ENCODE data around the gene MON1B. TPM values are rescaled to one million over a fixed set of nuclear protein-coding genes. Genes with fewer than 3 reads are reported as not detected.
A peak's percentile ranks its signal among the peaks of the same experiment; 100 is the strongest.

Gene MON1B
- total and polyA plus RNA-seq, 2 of the 13 experiments (the other 11 are each of a cell fraction or from before 2014, with no cell fraction given), result 13.4 to 15.6 TPM

DNA sequence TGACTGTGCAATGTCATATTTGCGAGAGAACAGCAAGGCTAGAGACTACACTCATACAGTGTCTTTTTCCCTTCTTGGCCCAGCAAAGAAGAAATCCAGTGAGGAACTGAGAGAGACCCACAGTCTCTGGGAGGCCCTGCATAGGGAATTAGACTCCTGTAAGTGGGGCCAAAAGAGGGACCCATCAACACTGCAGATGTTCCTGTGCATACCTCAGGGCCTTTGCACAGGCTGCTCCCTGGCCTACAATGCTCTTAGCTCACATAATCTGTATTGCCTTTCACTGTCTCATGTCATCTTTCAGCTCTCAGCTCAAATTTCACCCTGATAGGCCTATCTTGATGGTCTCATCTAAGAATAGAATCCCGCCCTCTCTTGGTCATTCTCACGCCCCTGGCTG lies 17.4 kb downstream of the MON1B start:
- FAIRE-seq (no peak), DNase-seq (ENCODE audit: low spot score) (no peak), ATAC-seq (no peak)
- Histone ChIP-seq H3K27ac (ENCODE audit: extremely low read length, insufficient read depth, low read length) (no peak overlapping the region), H3K9ac (ENCODE audit: insufficient read depth, low read depth, low read length) (no peak overlapping the region), H3K4me2 (ENCODE audit: low read depth, low read length) (no peak overlapping the region), H3K4me3 (replicated peaks in 1 of 3; ENCODE audit: insufficient read depth in 1 of 3, low read depth in 2 of 3, low read length in 3 of 3) (no peak overlapping the region), H3K9me3 (ENCODE audit: low read length) (no peaks in the 10 kb centered on the region), H3K4me1 (ENCODE audit: insufficient read depth, low read length) (peaks cover 14% of the 10 kb centered on the region), H3K27me3 (ENCODE audit: control insufficient read depth in 1 of 2, insufficient read depth in 2 of 2, low read length in 2 of 2) (peaks cover 0 to 24% of the 10 kb centered on the region in 2 experiments; a peak in 2 of 5 replicates), H3K79me2 (ENCODE audit: insufficient read depth, low read length) (no peaks in the 10 kb centered on the region), H2AFZ (ENCODE audit: low read length) (no peak overlapping the region), H4K20me1 (ENCODE audit: insufficient read depth, low read length) (no peaks in the 10 kb centered on the region), H3K36me3 (replicated peaks in 1 of 2; ENCODE audit: control insufficient read depth in 1 of 2, insufficient read depth in 2 of 2, low read length in 2 of 2) (no peaks in the 10 kb centered on the region)
- BruUV-seq (replicated peaks), result no TSS peak
- 71% methylated on average over 3 of the region's 3 CpGs for WGBS (ENCODE audit: low lambda C conversion rate)
- ChIA-PET POLR2A (no interaction called here), CTCF (ENCODE audit: low intra/inter-chr PET ratio, low total read pairs) (no interaction called here)
- no peak for TF ChIP-seq MAFF (IDR thresholded peaks at IDR 0.05; ENCODE audit: low read depth, low read length)
- intact Hi-C loops (cut with micrococcal nuclease; ENCODE audit: unreplicated experiment) (no loop called here), in situ Hi-C loops (cut with HindIII; ENCODE audit: extremely low pct_ligation_motif_present, low pct_unique_long_range_greater_than_20kb) (no loop called here)

DNA sequence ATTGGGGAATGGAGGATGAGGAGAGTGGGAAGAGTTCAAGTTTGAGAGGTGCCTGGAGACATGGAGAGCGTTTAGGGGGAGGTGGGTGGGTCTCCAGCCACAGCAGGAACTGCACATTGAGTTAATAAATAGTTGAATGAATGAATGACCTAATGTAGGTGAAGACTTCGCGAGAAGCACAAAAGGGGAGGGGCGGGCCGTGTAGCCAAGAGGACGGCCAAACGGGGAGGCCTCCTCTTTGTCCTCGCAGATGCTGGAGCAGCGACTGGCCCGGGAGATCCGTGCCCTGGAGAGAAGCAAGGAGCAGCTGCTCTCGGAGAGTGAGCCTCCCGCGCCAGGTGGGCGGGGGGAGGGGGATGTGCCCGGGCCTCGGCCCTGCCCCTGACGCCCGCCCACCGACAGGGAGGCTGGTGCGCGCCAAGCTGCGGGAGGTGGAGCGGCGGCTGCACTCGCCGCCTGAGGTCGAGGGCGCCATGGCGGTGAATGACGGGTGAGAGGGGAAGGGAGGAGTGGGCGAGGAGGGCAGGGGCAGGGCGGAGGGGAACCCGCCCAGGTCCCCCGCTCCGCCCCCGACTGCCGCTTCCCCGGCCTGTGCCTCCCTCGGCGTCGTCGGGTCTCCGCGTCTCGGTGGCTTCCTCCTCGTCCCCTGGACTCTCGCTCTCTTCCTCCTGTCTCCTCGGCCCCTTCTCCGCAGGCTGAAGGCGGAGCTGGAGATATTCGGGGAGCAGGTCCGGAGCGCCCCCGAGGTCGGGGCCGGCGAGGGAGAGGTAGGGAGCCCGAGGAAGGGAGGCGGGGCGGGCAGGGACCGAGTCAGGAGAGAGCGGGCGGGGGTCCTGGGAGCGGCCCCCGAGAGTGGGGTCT lies 21.1 kb downstream of the MON1B start:
- peaks cover 0 to 27% of the 10 kb centered on the region in 2 experiments; a peak in 2 of 5 replicates for H3K27me3 ChIP-seq (ENCODE audit: control insufficient read depth in 1 of 2, insufficient read depth in 2 of 2, low read length in 2 of 2)
- peak overlapping the region; percentile 51 to 76 (median 54) for H3K4me3 ChIP-seq (replicated peaks in 1 of 3; ENCODE audit: insufficient read depth in 1 of 3, low read depth in 2 of 3, low read length in 3 of 3)
- H3K27ac ChIP-seq (ENCODE audit: extremely low read length, insufficient read depth, low read length), result no peak overlapping the region
- H3K4me1 ChIP-seq (ENCODE audit: insufficient read depth, low read length), result peaks cover 14% of the 10 kb centered on the region
- ChIA-PET CTCF (ENCODE audit: low intra/inter-chr PET ratio, low total read pairs) (no interaction called here), POLR2A (interaction anchor here (2.2 kb wide), 1 partner anchor 21 kb away, joined by 7 read pairs; the partner anchor contains the start of gene MON1B)
- H3K4me2 ChIP-seq (ENCODE audit: low read depth, low read length), result peak overlapping the region; percentile 87
- in situ Hi-C loops (cut with HindIII; ENCODE audit: extremely low pct_ligation_motif_present, low pct_unique_long_range_greater_than_20kb) (no loop called here), intact Hi-C loops (cut with micrococcal nuclease; ENCODE audit: unreplicated experiment) (no loop called here)
- H3K79me2 ChIP-seq (ENCODE audit: insufficient read depth, low read length), result no peaks in the 10 kb centered on the region
- BruUV-seq (replicated peaks), result no TSS peak
- no peak for FAIRE-seq
- H3K36me3 ChIP-seq (replicated peaks in 1 of 2; ENCODE audit: control insufficient read depth in 1 of 2, insufficient read depth in 2 of 2, low read length in 2 of 2), result no peaks in the 10 kb centered on the region
- H3K9me3 ChIP-seq (ENCODE audit: low read length), result no peaks in the 10 kb centered on the region
- DNase-seq (ENCODE audit: low spot score), result no peak
- H4K20me1 ChIP-seq (ENCODE audit: insufficient read depth, low read length), result no peaks in the 10 kb centered on the region
- WGBS (ENCODE audit: low lambda C conversion rate), result 4% methylated on average over 47 of the region's 66 CpGs
- H2AFZ ChIP-seq (ENCODE audit: low read length), result no peak overlapping the region
- H3K9ac ChIP-seq (ENCODE audit: insufficient read depth, low read depth, low read length), result peak overlapping the region; percentile 45; the same call in 1 of the 2 replicates
- peak; percentile 74 for ATAC-seq
- TF ChIP-seq KAT7 (CRISPR knock-in tag; IDR thresholded peaks at IDR 0.05; ENCODE audit: borderline replicate concordance), result no peak
- no peak for TF ChIP-seq ZNF761 (CRISPR knock-in tag; conservative IDR thresholded peaks at IDR 0.05)
- no peak for TF ChIP-seq NONO (IDR thresholded peaks at IDR 0.05)
- TF ChIP-seq NONO (CRISPR knock-in tag; conservative IDR thresholded peaks at IDR 0.05), result peak; percentile 54
- TF ChIP-seq POLR2AphosphoS2 (IDR thresholded peaks at IDR 0.05; ENCODE audit: low read depth, low read length), result no peak
- no peak for TF ChIP-seq IRX3 (CRISPR knock-in tag; IDR thresholded peaks at IDR 0.05; ENCODE audit: borderline replicate concordance, low read depth)
- no peak for TF ChIP-seq CREM (IDR thresholded peaks at IDR 0.05)
- TF ChIP-seq CREM (CRISPR knock-in tag; IDR thresholded peaks at IDR 0.05), result no peak
- peak; percentile 24 for TF ChIP-seq ZNF883 (CRISPR knock-in tag; IDR thresholded peaks at IDR 0.05; ENCODE audit: not compliant biosample characterization)
- TF ChIP-seq SIX4 (CRISPR knock-in tag; IDR thresholded peaks at IDR 0.05), result no peak
- TF ChIP-seq, protein P1, sequence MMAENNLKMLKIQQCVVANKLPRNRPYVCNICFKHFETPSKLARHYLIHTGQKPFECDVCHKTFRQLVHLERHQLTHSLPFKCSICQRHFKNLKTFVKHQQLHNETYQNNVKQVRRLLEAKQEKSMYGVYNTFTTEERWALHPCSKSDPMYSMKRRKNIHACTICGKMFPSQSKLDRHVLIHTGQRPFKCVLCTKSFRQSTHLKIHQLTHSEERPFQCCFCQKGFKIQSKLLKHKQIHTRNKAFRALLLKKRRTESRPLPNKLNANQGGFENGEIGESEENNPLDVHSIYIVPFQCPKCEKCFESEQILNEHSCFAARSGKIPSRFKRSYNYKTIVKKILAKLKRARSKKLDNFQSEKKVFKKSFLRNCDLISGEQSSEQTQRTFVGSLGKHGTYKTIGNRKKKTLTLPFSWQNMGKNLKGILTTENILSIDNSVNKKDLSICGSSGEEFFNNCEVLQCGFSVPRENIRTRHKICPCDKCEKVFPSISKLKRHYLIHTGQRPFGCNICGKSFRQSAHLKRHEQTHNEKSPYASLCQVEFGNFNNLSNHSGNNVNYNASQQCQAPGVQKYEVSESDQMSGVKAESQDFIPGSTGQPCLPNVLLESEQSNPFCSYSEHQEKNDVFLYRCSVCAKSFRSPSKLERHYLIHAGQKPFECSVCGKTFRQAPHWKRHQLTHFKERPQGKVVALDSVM (CRISPR knock-in tag; IDR thresholded peaks at IDR 0.05), result no peak
- no peak for TF ChIP-seq ZIK1 (CRISPR knock-in tag; IDR thresholded peaks at IDR 0.05; ENCODE audit: borderline replicate concordance, low read depth)
- no peak for TF ChIP-seq RBM22 (optimal IDR thresholded peaks at IDR 0.05; ENCODE audit: low read length)
- TF ChIP-seq TAF1 (CRISPR knock-in tag; IDR thresholded peaks at IDR 0.05), result peak; percentile 30; the same call in 1 of the 2 replicates
- no peak for TF ChIP-seq ZNF34 (CRISPR knock-in tag; IDR thresholded peaks at IDR 0.05; ENCODE audit: borderline replicate concordance)
- TF ChIP-seq KDM5B (CRISPR knock-in tag; IDR thresholded peaks at IDR 0.05; ENCODE audit: borderline replicate concordance), result peak; percentile 47; the same call in 1 of the 2 replicates
- no peak; the same call in 1 of the 2 replicates for TF ChIP-seq PHF20 (CRISPR knock-in tag; IDR thresholded peaks at IDR 0.05)
